H9 (cell line): ENCODE results near the gene DBR1. TPM values are rescaled to one million over a fixed set of nuclear protein-coding genes. Genes with fewer than 3 reads are reported as not detected.

Experiments used
- DNase-seq: peaks from one replicate; pipeline ENCODE4 v3.0.0-alpha.2; 2017
- H2AFZ ChIP-seq: one replicate; pipeline ENCODE4 v1.6.1; 2013; ENCODE audit warnings: mild to moderate bottlenecking, low read length, control low read depth, moderate library complexity
- H2AK5ac ChIP-seq: 2 replicates; pipeline ENCODE4 v1.6.1; 2013; ENCODE audit warnings: low read length, control low read depth, mixed read lengths; ENCODE audit not compliant: insufficient read length
- H2BK120ac ChIP-seq: one replicate; pipeline ENCODE4 v1.6.1; 2013; ENCODE audit warnings: low read depth, mild to moderate bottlenecking, low read length, control low read depth, inconsistent platforms; ENCODE audit not compliant: poor library complexity, severe bottlenecking
- H2BK12ac ChIP-seq: 2 replicates; pipeline ENCODE4 v1.6.1; 2013; ENCODE audit warnings: low read length, control low read depth, mixed read lengths, low read depth; ENCODE audit not compliant: insufficient read length
- H2BK15ac ChIP-seq: 2 replicates; pipeline ENCODE4 v1.6.1; 2013; ENCODE audit warnings: low read depth, low read length, control low read depth
- H2BK20ac ChIP-seq: one replicate; pipeline ENCODE4 v1.6.1; 2013; ENCODE audit warnings: low read depth, mild to moderate bottlenecking, low read length, control low read depth, inconsistent platforms; ENCODE audit not compliant: poor library complexity, severe bottlenecking
- H2BK5ac ChIP-seq: 2 replicates; pipeline ENCODE4 v1.6.1; 2013; ENCODE audit warnings: low read length, control low read depth, mixed read lengths; ENCODE audit not compliant: insufficient read length
- H3K14ac ChIP-seq: 2 replicates; pipeline ENCODE4 v1.6.1; 2013; ENCODE audit warnings: low read length, control low read depth; ENCODE audit not compliant: insufficient read depth
- H3K18ac ChIP-seq: 2 replicates; pipeline ENCODE4 v1.6.1; 2013; ENCODE audit warnings: low read depth, mild to moderate bottlenecking, mixed read lengths, low read length, control low read depth; ENCODE audit not compliant: insufficient read length
- H3K23ac ChIP-seq: 2 replicates; pipeline ENCODE4 v1.6.1; 2013; ENCODE audit warnings: low read length, control low read depth, mixed read lengths, low read depth; ENCODE audit not compliant: insufficient read length
- H3K23me2 ChIP-seq: 2 replicates; pipeline ENCODE4 v1.6.1; 2013; ENCODE audit warnings: low read depth, mild to moderate bottlenecking, mixed read lengths, low read length, control low read depth; ENCODE audit not compliant: insufficient read length, poor library complexity, severe bottlenecking
- H3K27ac ChIP-seq: 2 replicates; pipeline ENCODE4 v1.5.1; 2013; ENCODE audit warnings: low read length, control low read depth, mixed read lengths, low read depth; ENCODE audit not compliant: insufficient read length
- H3K27me3 ChIP-seq: 2 replicates; pipeline ENCODE4 v1.6.1; 2013; ENCODE audit warnings: low read length, control low read depth, inconsistent platforms; ENCODE audit not compliant: insufficient read depth
- H3K4ac ChIP-seq: 2 replicates; pipeline ENCODE4 v1.6.1; 2013; ENCODE audit warnings: low read depth, mild to moderate bottlenecking, control low read depth, inconsistent platforms, low read length, moderate library complexity
- H3K4me1 ChIP-seq: 2 replicates; pipeline ENCODE4 v1.6.1; 2013; ENCODE audit warnings: low read length, control low read depth, inconsistent platforms; ENCODE audit not compliant: insufficient read depth
- H3K4me2 ChIP-seq: 2 replicates; pipeline ENCODE4 v1.6.1; 2013; ENCODE audit warnings: low read length, control low read depth, mixed read lengths; ENCODE audit not compliant: insufficient read length, insufficient read depth
- H3K56ac ChIP-seq: 2 replicates; pipeline ENCODE4 v1.6.1; 2013; ENCODE audit warnings: low read depth, mild to moderate bottlenecking, mixed read lengths, low read length, control low read depth; ENCODE audit not compliant: insufficient read length
- H3K79me1 ChIP-seq: 2 replicates; pipeline ENCODE4 v1.6.1; 2013; ENCODE audit warnings: low read depth, mild to moderate bottlenecking, moderate library complexity, low read length, control low read depth, inconsistent platforms; ENCODE audit not compliant: insufficient read depth, poor library complexity, severe bottlenecking
- H3K79me2 ChIP-seq: 2 replicates; pipeline ENCODE4 v1.6.1; 2013; ENCODE audit warnings: low read length, control low read depth, inconsistent platforms; ENCODE audit not compliant: insufficient read depth
- H3K9ac ChIP-seq: 2 replicates; pipeline ENCODE4 v1.6.1; 2013; ENCODE audit warnings: low read length, control low read depth, mixed read lengths; ENCODE audit not compliant: insufficient read length; ENCODE audit errors: extremely low read depth
- H3K9me3 ChIP-seq: one replicate; pipeline ENCODE4 v1.6.1; 2013; ENCODE audit warnings: low read depth, low read length, inconsistent platforms; ENCODE audit not compliant: control insufficient read depth
- H3T11ph ChIP-seq: one replicate; pipeline ENCODE4 v1.6.1; 2013; ENCODE audit warnings: mild to moderate bottlenecking, low read length, control low read depth, inconsistent platforms
- H4K20me1 ChIP-seq: one replicate; pipeline ENCODE4 v1.6.1; 2013; ENCODE audit not compliant: control insufficient read depth, insufficient read length, insufficient read depth
- H4K5ac ChIP-seq: 2 replicates; pipeline ENCODE4 v1.6.1; 2013; ENCODE audit warnings: low read depth, mild to moderate bottlenecking, mixed read lengths, low read length, control low read depth; ENCODE audit not compliant: insufficient read length
- H4K8ac ChIP-seq: replicated peaks from 2 replicates; pipeline ENCODE4 v1.6.1; 2013; ENCODE audit warnings: low read length, control low read depth, mixed read lengths, low read depth; ENCODE audit not compliant: insufficient read length
- H4K91ac ChIP-seq: 2 replicates; pipeline ENCODE4 v1.6.1; 2013; ENCODE audit warnings: low read depth, mild to moderate bottlenecking, moderate library complexity, mixed read lengths, low read length, control low read depth; ENCODE audit not compliant: insufficient read length
- H3K27ac Mint-ChIP-seq, 3 experiments: 2 replicates in 2 of 3; 3 replicates in 1 of 3; pipeline ENCODE4 v1.8.0; 2020 to 2021; ENCODE audit warnings: mixed read lengths in 3 of 3, mild to moderate bottlenecking in 1 of 3, moderate library complexity in 1 of 3
- H3K27me3 Mint-ChIP-seq: 2 replicates; pipeline ENCODE4 v1.8.0; 2021; ENCODE audit warnings: low read depth, mild to moderate bottlenecking, moderate library complexity, mixed read lengths
- H3K36me3 Mint-ChIP-seq, 3 experiments: 2 replicates in 2 of 3; 3 replicates in 1 of 3; pipeline ENCODE4 v1.8.0; 2020 to 2021; ENCODE audit warnings: low read depth in 3 of 3, mixed read lengths in 3 of 3; ENCODE audit not compliant: insufficient read depth in 1 of 3
- H3K4me1 Mint-ChIP-seq, 2 experiments: 2 replicates each; pipeline ENCODE4 v1.8.0; 2020; ENCODE audit warnings: mixed read lengths in 2 of 2
- H3K4me3 Mint-ChIP-seq, 2 experiments: 2 replicates in 1 of 2; 3 replicates in 1 of 2; pipeline ENCODE4 v1.8.0; 2020 to 2021; ENCODE audit warnings: mild to moderate bottlenecking in 2 of 2, mixed read lengths in 2 of 2, moderate library complexity in 1 of 2
- H3K9me3 Mint-ChIP-seq, 2 experiments: 2 replicates in 1 of 2; 3 replicates in 1 of 2; pipeline ENCODE4 v1.8.0; 2020; ENCODE audit warnings: mild to moderate bottlenecking in 2 of 2, mixed read lengths in 2 of 2, moderate library complexity in 1 of 2
- WGBS: extraction: QIAGEN DNeasy Blood & Tissue Kit; methylation state at CpG from one replicate; pipeline ENCODE4 v1.1.7; 2013; ENCODE audit warnings: missing lambda C conversion rate, low lambda C conversion rate, mixed read lengths; ENCODE audit not compliant: insufficient read length; ENCODE audit errors: extremely low coverage; 5-methylcytosine and 5-hydroxymethylcytosine counted together
- total RNA-seq: library from RNA; stranded (reverse); gene quantifications from 2 replicates; pipeline ENCODE4 v1.2.1, GENCODE V29; 2021
- TF ChIP-seq, protein P1 (sequence below): fragments of 200-600 bp; sonication (generic); conservative IDR thresholded peaks from 3 replicates; pipeline ENCODE4 v1.8.0; 2021; ENCODE audit warnings: antibody characterized with exemption, mild to moderate bottlenecking

DBR1 gene
- total RNA-seq, 1 experiment from 2014 or later = 21.6 TPM

DNA sequence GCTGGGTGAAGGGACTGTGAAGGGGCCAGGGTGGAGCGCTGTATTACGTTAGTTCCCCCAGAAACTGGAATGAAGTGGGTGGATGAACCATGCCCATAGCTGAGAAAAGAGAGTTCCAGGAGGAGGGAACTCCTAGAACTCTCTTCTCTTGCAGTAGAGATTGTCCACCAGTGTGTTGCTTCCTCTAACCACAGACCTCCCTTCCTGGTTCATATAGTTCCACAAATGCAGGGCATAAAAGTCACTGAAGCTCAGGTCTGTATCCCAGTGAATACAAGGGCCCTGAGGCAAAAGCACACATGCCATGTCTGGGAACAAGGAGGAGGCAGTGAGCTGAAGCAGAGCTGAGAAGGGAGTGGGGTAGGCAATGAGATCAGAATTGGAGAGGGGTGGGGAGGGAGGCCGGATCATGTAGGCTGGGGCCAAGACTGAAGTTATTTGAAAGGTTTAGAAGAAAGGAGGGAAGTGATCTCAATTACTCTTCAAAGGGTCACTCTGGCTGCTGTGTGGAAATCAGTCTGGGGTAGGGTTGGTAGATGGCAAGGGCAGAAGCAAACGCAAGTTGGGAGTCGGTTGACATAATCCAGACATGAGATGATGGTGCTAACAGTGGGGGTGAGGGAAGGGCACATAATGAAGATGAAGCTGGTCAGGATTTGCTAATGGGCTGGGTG is 49.0 kb downstream of the DBR1 start:
- Histone ChIP-seq H3K23me2 (no peaks in the 10 kb centered on the region), H3K27ac (no peak overlapping the region), H3T11ph (no peak overlapping the region), H3K4ac (no peak overlapping the region), H4K91ac (no peak overlapping the region), H3K18ac (no peak overlapping the region), H3K9me3 (no peaks in the 10 kb centered on the region), H3K4me2 (no peak overlapping the region), H3K23ac (no peak overlapping the region), H3K79me1 (no peaks in the 10 kb centered on the region), H4K5ac (no peak overlapping the region), H3K14ac (no peak overlapping the region), H3K27me3 (no peaks in the 10 kb centered on the region), H2BK12ac (no peak overlapping the region), H3K79me2 (no peaks in the 10 kb centered on the region), H2BK20ac (no peak overlapping the region), H2AFZ (no peak overlapping the region), H3K56ac (no peak overlapping the region), H4K20me1 (no peaks in the 10 kb centered on the region), H2BK120ac (no peak overlapping the region), H2AK5ac (no peak overlapping the region), H2BK5ac (no peak overlapping the region), H3K4me1 (no peaks in the 10 kb centered on the region; the same call in 1 of the 2 replicates), H3K9ac (no peak overlapping the region), H2BK15ac (no peak overlapping the region), H4K8ac (no peak overlapping the region)
- TF ChIP-seq, protein P1, sequence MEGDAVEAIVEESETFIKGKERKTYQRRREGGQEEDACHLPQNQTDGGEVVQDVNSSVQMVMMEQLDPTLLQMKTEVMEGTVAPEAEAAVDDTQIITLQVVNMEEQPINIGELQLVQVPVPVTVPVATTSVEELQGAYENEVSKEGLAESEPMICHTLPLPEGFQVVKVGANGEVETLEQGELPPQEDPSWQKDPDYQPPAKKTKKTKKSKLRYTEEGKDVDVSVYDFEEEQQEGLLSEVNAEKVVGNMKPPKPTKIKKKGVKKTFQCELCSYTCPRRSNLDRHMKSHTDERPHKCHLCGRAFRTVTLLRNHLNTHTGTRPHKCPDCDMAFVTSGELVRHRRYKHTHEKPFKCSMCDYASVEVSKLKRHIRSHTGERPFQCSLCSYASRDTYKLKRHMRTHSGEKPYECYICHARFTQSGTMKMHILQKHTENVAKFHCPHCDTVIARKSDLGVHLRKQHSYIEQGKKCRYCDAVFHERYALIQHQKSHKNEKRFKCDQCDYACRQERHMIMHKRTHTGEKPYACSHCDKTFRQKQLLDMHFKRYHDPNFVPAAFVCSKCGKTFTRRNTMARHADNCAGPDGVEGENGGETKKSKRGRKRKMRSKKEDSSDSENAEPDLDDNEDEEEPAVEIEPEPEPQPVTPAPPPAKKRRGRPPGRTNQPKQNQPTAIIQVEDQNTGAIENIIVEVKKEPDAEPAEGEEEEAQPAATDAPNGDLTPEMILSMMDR = no peak
- Mint-ChIP-seq H3K27ac (no peak overlapping the region; a peak in 1 of 7 replicates), H3K27me3 (no peaks in the 10 kb centered on the region; the same call in 1 of the 2 replicates), H3K4me3 (no peak overlapping the region), H3K9me3 (peaks cover 0 to 8% of the 10 kb centered on the region in 2 experiments; a peak in 1 of 5 replicates), H3K36me3 (peaks cover 0 to 6% (median 2%) of the 10 kb centered on the region in 3 experiments; a peak in 1 of 7 replicates), H3K4me1 (peaks cover 11 to 13% of the 10 kb centered on the region in 2 experiments)
- no CpG with 5 or more reads among the region's 5 CpGs for WGBS
- DNase-seq = no peak
